ENCODE data around the gene CCDC183. TPM values are rescaled to one million over a fixed set of nuclear protein-coding genes. Genes with fewer than 3 reads are reported as not detected.

The CCDC183 gene
- total RNA-seq, 1 donor from 2014 or later = 0.06 TPM

- no peak for DNase-seq (ENCODE audit: low read depth)
- no peak overlapping the region for H3K4me3 ChIP-seq (ENCODE audit: low read depth, low read length)
- no peak for TF ChIP-seq CTCF (conservative IDR thresholded peaks at IDR 0.05; ENCODE audit: low read depth, low read length)
These were observed 49.5 kb downstream of the CCDC183 start for GRCh38 chr9:136845465-136846260.

- H3K4me3 ChIP-seq (ENCODE audit: low read depth, low read length) = peak overlapping the region; percentile 38
- TF ChIP-seq CTCF (conservative IDR thresholded peaks at IDR 0.05; ENCODE audit: low read depth, low read length) = no peak
- DNase-seq (ENCODE audit: low read depth) = no peak
These were observed 50.4 kb downstream of the CCDC183 start for GRCh38 chr9:136846376-136847087.

- H3K4me3 ChIP-seq (ENCODE audit: low read depth, low read length) = peak overlapping the region; percentile 77
- no peak for DNase-seq (ENCODE audit: low read depth)
- no peak for TF ChIP-seq CTCF (conservative IDR thresholded peaks at IDR 0.05; ENCODE audit: low read depth, low read length)
These were observed 51.1 kb downstream of the CCDC183 start for GRCh38 chr9:136847088-136847825.

- no peak for TF ChIP-seq CTCF (conservative IDR thresholded peaks at IDR 0.05; ENCODE audit: low read depth, low read length)
- DNase-seq (ENCODE audit: low read depth) = no peak
- peak overlapping the region; percentile 77 for H3K4me3 ChIP-seq (ENCODE audit: low read depth, low read length)
These were observed 51.8 kb downstream of the CCDC183 start for GRCh38 chr9:136847826-136848392.

GRCh38 chr9:136848393-136849037 lies 52.4 kb downstream of the CCDC183 start:
- H3K4me3 ChIP-seq (ENCODE audit: low read depth, low read length) = peak overlapping the region; percentile 77
- no peak for DNase-seq (ENCODE audit: low read depth)
- TF ChIP-seq CTCF (conservative IDR thresholded peaks at IDR 0.05; ENCODE audit: low read depth, low read length) = no peak
